NCI-H1930 (cell line): ENCODE measurements around the gene TFEB.
"Not testable (repeated sequence)": the region's sequence is repeated elsewhere in the genome, so short reads cannot be mapped to it uniquely, and the experiment has no call there.

Source experiments
- DNase-seq, 2 experiments: peaks; one replicate each; lab custom pipeline; 2025; lab: John Stamatoyannopoulos, UW

Gene TFEB

GRCh38 chr6:41735427-41736185 lies at the start of gene TFEB:
Gene TFEB (minus strand): TSS chr6:41735608. CDS start chr6:41691213, 44,395 bp downstream.
- peak; percentile 79 to 87 for DNase-seq

DNA sequence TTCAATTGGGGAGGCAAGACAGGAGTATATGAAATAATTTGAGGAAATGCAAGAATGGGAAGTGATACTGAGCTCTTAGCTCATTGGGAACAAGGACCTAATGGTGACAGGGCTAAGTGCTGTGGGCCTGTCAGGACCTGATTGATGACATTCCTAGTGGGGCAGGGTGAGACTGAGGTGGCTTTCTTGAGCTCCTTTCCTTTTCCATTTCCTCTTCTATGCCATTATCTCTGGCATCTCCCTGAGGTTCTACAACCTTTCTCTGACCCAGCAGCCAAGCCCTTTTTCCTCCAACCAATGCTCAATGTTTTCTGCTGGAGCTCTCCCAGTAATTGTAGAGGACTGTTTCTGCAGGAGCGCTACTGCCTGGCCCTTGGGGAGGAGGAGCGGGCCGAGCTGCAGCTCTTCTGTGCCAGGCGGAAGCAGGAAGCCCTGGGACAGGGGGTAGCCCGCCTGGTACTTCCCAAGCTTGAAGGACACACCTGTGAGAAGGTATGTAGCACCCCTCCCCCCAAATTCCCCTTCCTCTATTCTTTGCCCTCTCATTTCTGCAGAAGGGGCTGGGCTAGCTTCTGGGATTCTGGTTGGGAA lies 49.3 kb upstream of the TFEB start:
- DNase-seq: no peak

- DNase-seq: no peak
Measured at GRCh38 chr6:41783106-41783780, 47.8 kb upstream of the TFEB start.

DNA sequence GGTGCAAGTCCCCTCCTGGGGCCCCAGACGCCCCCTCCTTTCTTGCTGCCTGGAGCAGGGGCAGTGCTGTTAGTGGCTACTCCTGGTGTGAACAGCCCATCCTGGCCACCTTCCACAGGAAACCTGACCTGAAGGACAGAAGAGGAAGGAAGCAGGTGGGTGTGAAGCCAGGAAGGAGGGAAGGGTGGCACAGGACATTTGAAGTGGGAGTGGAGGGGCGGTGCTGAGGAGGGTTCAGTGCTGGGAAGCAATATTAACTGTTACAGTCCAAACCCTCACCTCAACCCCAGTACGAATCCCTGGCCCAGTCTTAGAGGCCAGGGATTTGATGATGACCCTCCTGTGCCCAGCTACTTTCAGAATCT lies 45.9 kb upstream of the TFEB start:
- no peak for DNase-seq

- no peak for DNase-seq
Measured at GRCh38 chr6:41780551-41781365, 45.4 kb upstream of the TFEB start, which contains the start of gene PRICKLE4. Gene PRICKLE4 (plus strand): TSS chr6:41780782. CDS start chr6:41783474, 2,692 bp downstream.

- peak; percentile 84 to 96 for DNase-seq
Measured at GRCh38 chr6:41779788-41780550, 44.6 kb upstream of the TFEB start, which contains the start of gene FRS3. Gene FRS3 (minus strand): TSS chr6:41779900. CDS start chr6:41776987, 2,913 bp downstream.

GRCh38 chr6:41779336-41779735 lies 43.9 kb upstream of the TFEB start:
- DNase-seq: no peak

DNA sequence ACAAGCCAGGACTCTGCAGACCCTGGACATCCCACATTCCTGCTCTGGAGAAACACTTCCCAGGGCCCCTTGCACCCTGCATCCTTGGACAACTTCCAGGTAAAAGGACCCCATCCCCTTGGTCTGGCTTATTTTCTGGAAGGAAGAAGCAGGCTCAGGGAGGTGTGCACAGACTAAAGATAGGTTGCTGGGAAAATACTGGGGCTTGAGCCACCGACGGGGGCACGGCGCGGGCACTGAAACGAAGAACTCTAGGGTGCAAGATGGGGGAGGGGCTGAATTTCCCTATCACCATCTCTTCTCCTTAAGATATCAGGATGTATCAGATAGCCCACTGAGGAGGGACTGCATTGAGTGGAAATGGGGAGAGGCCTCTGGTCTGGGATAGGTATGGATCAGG lies 43.5 kb upstream of the TFEB start:
- no peak for DNase-seq

DNA sequence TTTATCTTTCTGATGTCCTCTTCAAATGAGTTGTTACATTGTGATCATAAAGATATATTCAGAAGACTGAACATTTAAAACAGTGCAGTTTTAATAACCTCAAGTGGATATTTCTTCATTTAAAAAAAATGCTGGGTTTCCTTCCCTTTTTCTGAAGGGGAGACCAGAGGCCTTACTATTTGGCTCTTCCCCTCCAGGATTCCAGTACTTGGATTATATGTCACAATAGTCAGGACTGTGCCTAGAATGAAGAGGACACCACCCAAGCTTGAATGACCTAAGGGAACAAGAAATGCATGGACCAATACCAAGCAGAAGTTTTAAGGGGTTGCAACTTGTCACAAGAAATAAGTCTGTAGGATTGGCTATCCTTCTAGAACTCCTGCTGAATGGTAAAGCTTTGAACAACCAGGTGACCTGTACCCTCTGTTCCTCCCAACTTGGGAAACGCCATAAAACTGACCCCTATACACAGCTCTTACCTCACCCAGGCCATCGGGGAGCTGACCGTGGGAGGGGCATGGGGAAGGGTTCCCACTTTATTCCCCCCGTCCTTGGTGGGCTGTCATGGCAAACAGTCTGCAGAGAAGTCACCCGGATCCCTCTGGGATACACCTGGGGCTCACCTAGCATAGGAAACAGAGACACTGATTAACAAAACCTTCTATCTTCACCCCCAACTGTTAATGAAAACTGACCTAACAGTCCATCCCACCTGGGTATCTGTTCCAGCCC lies 42.3 kb upstream of the TFEB start:
- DNase-seq: no peak

- DNase-seq: no peak
Measured at GRCh38 chr6:41775293-41775882, 40.0 kb upstream of the TFEB start.

- no peak for DNase-seq
Measured at GRCh38 chr6:41774841-41775240, 39.4 kb upstream of the TFEB start.

GRCh38 chr6:41771058-41771983 lies 35.9 kb upstream of the TFEB start:
- DNase-seq: no peak

GRCh38 chr6:41770381-41771057 lies 35.1 kb upstream of the TFEB start:
- DNase-seq: no peak

DNA sequence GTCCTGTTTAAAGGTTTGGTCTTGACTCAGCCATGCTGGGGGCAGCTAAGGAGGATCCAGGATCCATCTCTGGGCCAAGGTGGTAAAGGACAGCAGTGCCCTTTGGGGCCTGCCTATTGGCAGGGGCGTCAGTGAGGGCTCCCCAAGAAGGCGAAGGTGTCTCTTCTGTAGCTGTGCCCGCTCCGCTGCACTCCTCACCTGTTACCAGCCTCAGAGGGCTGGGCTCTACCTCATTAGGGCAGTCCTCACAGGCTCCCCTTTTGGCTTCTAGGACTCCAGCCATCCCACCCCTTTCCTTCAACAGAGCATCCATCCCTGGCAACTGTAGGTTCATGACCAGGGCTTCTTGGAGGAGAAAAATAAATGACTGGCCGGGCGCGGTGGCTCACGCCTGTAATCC lies 34.0 kb upstream of the TFEB start:
- DNase-seq: no peak

DNA sequence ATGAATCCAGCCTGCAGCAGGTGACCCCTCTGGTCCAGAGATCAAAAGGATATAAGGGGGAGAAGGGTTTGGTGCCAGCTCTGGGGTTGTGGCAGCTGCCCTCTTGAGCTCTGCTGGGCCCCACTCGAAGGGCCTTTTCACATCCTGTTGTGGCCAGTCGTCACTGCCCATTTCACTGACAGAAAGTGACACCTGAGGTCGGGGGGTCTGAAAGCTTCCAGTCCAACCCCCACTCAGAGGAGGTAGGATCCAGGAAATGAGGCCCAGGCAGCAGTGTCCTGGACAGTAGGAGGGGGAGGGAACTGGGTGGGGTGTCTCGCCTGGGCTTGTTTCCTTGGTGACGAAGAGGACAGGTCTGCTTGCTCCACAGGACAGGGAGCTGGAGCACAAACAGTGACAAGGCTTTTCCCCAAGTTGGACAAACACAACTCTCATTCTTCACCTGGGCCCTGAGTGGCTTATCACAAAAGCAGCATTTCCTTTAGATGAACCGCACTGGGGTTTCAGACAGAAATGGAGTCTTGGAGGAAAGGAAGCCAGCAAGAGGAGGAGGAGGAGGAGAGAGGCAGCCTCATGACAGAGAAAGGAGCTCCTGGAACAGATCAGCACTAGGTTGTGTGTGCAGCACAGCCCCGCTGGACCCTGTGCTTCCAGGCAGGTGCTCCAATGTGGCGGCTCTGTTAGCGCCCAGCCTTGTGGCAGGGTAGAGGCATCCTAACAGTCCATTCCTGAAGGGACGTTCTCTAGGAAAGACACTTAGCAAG lies 33.3 kb upstream of the TFEB start:
- DNase-seq: no peak

DNA sequence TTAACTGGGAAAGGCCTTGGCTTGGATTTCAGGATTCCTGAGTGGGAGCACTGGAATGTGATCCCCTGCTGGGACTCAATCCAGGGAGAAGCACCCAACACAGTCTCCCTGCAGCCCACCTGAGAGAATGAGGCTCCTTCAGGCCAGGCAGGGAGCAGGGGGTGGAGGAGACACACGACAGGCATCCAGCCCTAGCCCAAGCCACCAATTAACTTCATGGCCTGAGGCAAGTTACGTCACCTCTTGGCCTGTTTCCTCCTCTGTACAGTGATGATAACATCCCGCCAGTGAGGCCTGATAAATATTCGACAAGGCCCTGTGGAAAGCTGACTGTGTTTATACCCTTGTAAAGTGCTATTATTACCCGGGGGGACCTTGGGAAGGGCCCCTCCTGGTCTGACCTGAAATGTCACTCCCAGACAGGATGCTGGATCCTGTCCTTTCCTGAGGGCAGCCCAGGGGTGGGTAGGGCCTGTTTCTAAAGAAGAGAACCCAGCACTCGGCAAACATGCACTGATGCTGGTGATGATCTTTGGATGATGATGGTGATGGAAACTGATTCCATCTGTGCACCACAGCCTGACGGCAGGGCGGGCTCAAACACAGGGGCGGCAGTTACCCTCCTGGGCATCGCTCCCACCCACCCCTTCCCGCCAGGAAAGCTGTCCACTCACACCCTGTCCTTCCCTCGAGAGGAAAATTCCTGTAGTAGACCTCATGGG lies 31.9 kb upstream of the TFEB start:
- DNase-seq: no peak

- not testable (repeated sequence) for DNase-seq
Measured at GRCh38 chr6:41766043-41766664, 30.7 kb upstream of the TFEB start.
